ENCODE measurements around the gene APBA1.

APBA1 gene

DNA sequence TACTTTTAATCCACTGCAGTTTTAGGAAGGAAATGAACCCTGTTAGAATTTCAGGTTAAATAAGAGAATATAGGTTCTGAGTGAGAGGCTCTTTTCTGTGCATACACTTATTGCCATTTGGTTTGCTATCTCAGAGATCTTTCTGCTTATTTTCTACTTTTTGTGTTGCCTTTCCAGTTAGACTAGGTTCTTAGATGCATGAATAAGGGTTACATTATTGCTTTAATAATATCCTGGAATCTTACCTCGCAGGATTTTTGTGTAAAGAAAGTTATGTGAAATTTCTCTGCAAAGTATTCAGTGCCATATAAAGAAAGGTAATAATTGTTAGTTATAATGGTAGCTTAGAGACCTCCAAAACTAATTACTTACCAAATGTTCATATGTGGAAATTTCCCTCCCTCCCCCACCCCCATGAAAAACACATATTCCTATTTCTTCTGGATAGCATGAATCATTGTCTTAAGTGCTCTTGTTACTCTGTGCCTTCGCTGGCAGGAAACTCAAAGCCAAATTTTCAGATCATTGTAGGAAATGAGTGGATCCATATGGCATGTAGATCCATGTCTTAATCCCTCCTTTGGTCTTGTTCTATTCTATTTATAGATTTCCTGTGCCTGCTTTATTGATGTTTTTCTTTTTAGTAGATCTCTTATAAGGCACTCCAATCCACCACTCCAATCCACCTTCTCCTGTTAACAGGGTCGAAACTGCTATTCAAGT is 2.7 kb upstream of the APBA1 start:
- no peak overlapping the region for H3K4me3 ChIP-seq (ENCODE audit: low read depth, low read length)

DNA sequence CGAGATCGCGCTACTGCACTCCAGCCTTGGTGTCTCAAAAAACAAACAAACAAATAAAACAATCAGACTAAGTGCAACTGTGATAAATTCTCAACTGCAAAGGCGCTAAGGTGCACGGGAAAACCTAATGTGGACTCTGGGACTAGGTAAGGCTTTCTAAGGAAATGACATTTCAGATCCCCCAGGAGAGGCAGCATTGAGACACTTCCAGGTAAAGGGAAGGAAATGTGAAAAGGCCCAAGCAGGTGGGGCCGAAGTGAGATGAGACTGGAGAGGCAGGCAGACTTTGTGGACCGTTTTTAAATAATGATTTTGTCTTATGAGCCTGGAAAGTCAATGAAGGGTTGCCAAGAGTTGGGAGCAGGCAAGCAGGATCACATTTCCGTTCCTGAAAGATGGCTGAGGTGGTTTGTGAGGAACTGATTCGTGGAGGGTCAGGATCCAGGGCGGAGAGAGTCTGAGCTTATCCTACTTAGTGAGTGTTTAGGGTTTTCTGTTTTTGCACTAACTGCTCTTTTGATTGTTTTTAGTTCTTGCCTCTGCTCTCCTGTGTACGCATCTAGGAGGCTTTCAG is 2.0 kb upstream of the APBA1 start:
- H3K4me3 ChIP-seq (ENCODE audit: low read depth, low read length) = no peak overlapping the region
- DNase-seq (ENCODE audit: low read depth) = no peak
- no peak for TF ChIP-seq CTCF (IDR thresholded peaks at IDR 0.05; ENCODE audit: insufficient read depth, low read depth, low read length, missing control alignments)

More for the DNA sequence above, 2.7 kb upstream of the APBA1 start:
- no peak for TF ChIP-seq CTCF (IDR thresholded peaks at IDR 0.05; ENCODE audit: insufficient read depth, low read depth, low read length, missing control alignments)
- DNase-seq (ENCODE audit: low read depth) = no peak

- DNase-seq (ENCODE audit: low read depth) = no peak
- no peak for TF ChIP-seq CTCF (IDR thresholded peaks at IDR 0.05; ENCODE audit: insufficient read depth, low read depth, low read length, missing control alignments)
- H3K4me3 ChIP-seq (ENCODE audit: low read depth, low read length) = no peak overlapping the region
Measured at GRCh38 chr9:69673311-69673640, 1.1 kb upstream of the APBA1 start.

GRCh38 chr9:69672596-69673310 is 582 bp upstream of the APBA1 start:
- H3K4me3 ChIP-seq (ENCODE audit: low read depth, low read length) = peak overlapping the region; percentile 46
- TF ChIP-seq CTCF (IDR thresholded peaks at IDR 0.05; ENCODE audit: insufficient read depth, low read depth, low read length, missing control alignments) = peak; percentile 82
- DNase-seq (ENCODE audit: low read depth) = peak; percentile 80

GRCh38 chr9:69671311-69671878 is 776 bp downstream of the APBA1 start:
- no peak overlapping the region for H3K4me3 ChIP-seq (ENCODE audit: low read depth, low read length)
- TF ChIP-seq CTCF (IDR thresholded peaks at IDR 0.05; ENCODE audit: insufficient read depth, low read depth, low read length, missing control alignments) = no peak
- no peak for DNase-seq (ENCODE audit: low read depth)

GRCh38 chr9:69667306-69667705 is 4.9 kb downstream of the APBA1 start:
- TF ChIP-seq CTCF (IDR thresholded peaks at IDR 0.05; ENCODE audit: insufficient read depth, low read depth, low read length, missing control alignments) = no peak
- DNase-seq (ENCODE audit: low read depth) = no peak
- no peak overlapping the region for H3K4me3 ChIP-seq (ENCODE audit: low read depth, low read length)

Measured in GM12865 (cell line).